CD4-positive, alpha-beta T cell (primary cell): ENCODE data around the gene BAIAP2. TPM values are rescaled to one million over a fixed set of nuclear protein-coding genes. Genes with fewer than 3 reads are reported as not detected.

Experiments used
- ATAC-seq: fragments of 200-7000 bp; cut with Tn5 transposase; one replicate; pipeline ENCODE4 v1.10.0; 2022; ENCODE audit warnings: mild to moderate bottlenecking; ENCODE audit not compliant: poor library complexity
- CTCF ChIA-PET: fragments of 350-600 bp; sonication (Branson Sonifier 250); formaldehyde crosslinking; loops from one replicate; lab custom pipeline; 2021; ENCODE audit warnings: antibody characterized with exemption, inconsistent platforms; lab: Charles Lee
- POLR2A ChIA-PET: fragments of 350-600 bp; sonication (Branson Sonifier 250); formaldehyde crosslinking; loops from one replicate; lab custom pipeline; 2021; ENCODE audit warnings: antibody characterized with exemption, inconsistent platforms; lab: Charles Lee
- DNase-seq, 14 experiments: peaks; one replicate each; pipeline ENCODE4 v3.0.0-alpha.2; 2013 to 2020; ENCODE audit warnings: mixed read lengths in 2 of 14
- H3K27ac ChIP-seq, 2 donors: one replicate each; pipeline versions ENCODE4 v1.5.1 to v1.7.0; 2013; ENCODE audit warnings: low read length in 2 of 2, low read depth in 1 of 2, mild to moderate bottlenecking in 1 of 2
- H3K27me3 ChIP-seq, 2 experiments: 1 replicate in 1 of 2; 2 replicates in 1 of 2; pipeline versions ENCODE4 v1.6.1 to v1.7.0; 2013; ENCODE audit warnings: low read length in 2 of 2, control low read depth in 1 of 2, mild to moderate bottlenecking in 1 of 2, moderate library complexity in 1 of 2; ENCODE audit not compliant: insufficient read depth in 2 of 2, control insufficient read depth in 1 of 2
- H3K36me3 ChIP-seq: one replicate; pipeline ENCODE4 v1.6.1; 2013; ENCODE audit warnings: low read length, control low read depth; ENCODE audit not compliant: insufficient read depth
- H3K4me1 ChIP-seq: one replicate; pipeline ENCODE4 v1.6.1; 2013; ENCODE audit warnings: low read length, control low read depth; ENCODE audit not compliant: insufficient read depth
- H3K4me3 ChIP-seq: one replicate; pipeline ENCODE4 v1.5.1; 2013; ENCODE audit warnings: mild to moderate bottlenecking, low read length, moderate library complexity
- H3K9me3 ChIP-seq, 2 experiments: 1 replicate in 1 of 2; 2 replicates in 1 of 2; pipeline versions ENCODE4 v1.6.1 to v1.7.0; 2013; ENCODE audit warnings: low read length in 2 of 2, mild to moderate bottlenecking in 2 of 2, control low read depth in 1 of 2, moderate library complexity in 1 of 2; ENCODE audit not compliant: control insufficient read depth in 1 of 2, insufficient read depth in 1 of 2
- H3K27ac Mint-ChIP-seq: one replicate; pipeline ENCODE4 v1.8.0; 2020; ENCODE audit warnings: mixed read lengths
- H3K27me3 Mint-ChIP-seq: one replicate; pipeline ENCODE4 v1.8.0; 2021; ENCODE audit warnings: mixed read lengths
- H3K36me3 Mint-ChIP-seq: one replicate; pipeline ENCODE4 v1.8.0; 2021; ENCODE audit warnings: low read depth, mixed read lengths
- H3K4me1 Mint-ChIP-seq: one replicate; pipeline ENCODE4 v1.8.0; 2021; ENCODE audit warnings: low read depth, mixed read lengths
- H3K4me3 Mint-ChIP-seq: one replicate; pipeline ENCODE4 v1.8.0; 2020; ENCODE audit warnings: mild to moderate bottlenecking, mixed read lengths
- H3K9me3 Mint-ChIP-seq: one replicate; pipeline ENCODE4 v1.8.0; 2020; ENCODE audit warnings: mixed read lengths
- CTCF ChIP-seq: fragments of 200-600 bp; IDR thresholded peaks from one replicate; pipeline ENCODE4 v1.8.0; 2022; ENCODE audit warnings: antibody characterized with exemption, mild to moderate bottlenecking
- intact Hi-C, 2 experiments: fragments of 100-400 bp; cut with DNase I in 1 of 2; cut with micrococcal nuclease in 1 of 2; formaldehyde crosslinking; loops; one replicate each; pipeline versions ENCODE4 v1.15.1 to v1.9.0; 2023 to 2025; cut with DNase I, micrococcal nuclease
- total RNA-seq, 174 experiments: library from RNA in 2 of 174; stranded (reverse) in 2 of 174; gene quantifications; one replicate each; pipeline ENCODE4 v1.2.3 and lab custom pipeline; 2021 to 2026

The BAIAP2 gene
- total RNA-seq, 2 experiments from 2014 or later, result 4.2 to 4.9 TPM

GRCh38 chr17:81071761-81072741 lies 37.1 kb downstream of the BAIAP2 start:
- Mint-ChIP-seq H3K4me3 (no peak overlapping the region), H3K27ac (no peak overlapping the region), H3K36me3 (no peaks in the 10 kb centered on the region), H3K9me3 (no peaks in the 10 kb centered on the region), H3K27me3 (no peaks in the 10 kb centered on the region), H3K4me1 (no peaks in the 10 kb centered on the region)
- Histone ChIP-seq H3K27me3 (no peaks in the 10 kb centered on the region), H3K27ac (no peak overlapping the region), H3K36me3 (no peaks in the 10 kb centered on the region), H3K4me3 (no peak overlapping the region), H3K4me1 (no peaks in the 10 kb centered on the region), H3K9me3 (no peaks in the 10 kb centered on the region)
- ChIA-PET CTCF (no interaction called here), POLR2A (no interaction called here)
- TF ChIP-seq CTCF, result no peak
- intact Hi-C loops, result no loop called here
- ATAC-seq (no peak), DNase-seq (no peak)

GRCh38 chr17:81073967-81074839 lies 39.3 kb downstream of the BAIAP2 start:
- no peaks in the 10 kb centered on the region for H3K36me3 Mint-ChIP-seq
- no peak for TF ChIP-seq CTCF
- no peaks in the 10 kb centered on the region for H3K4me1 Mint-ChIP-seq
- Histone ChIP-seq H3K27ac (no peak overlapping the region), H3K27me3 (no peaks in the 10 kb centered on the region), H3K4me3 (no peak overlapping the region), H3K36me3 (no peaks in the 10 kb centered on the region), H3K9me3 (no peaks in the 10 kb centered on the region), H3K4me1 (no peaks in the 10 kb centered on the region)
- H3K27me3 Mint-ChIP-seq, result no peaks in the 10 kb centered on the region
- intact Hi-C loops, result no loop called here
- ChIA-PET POLR2A (no interaction called here), CTCF (no interaction called here)
- DNase-seq (no peak), ATAC-seq (no peak)
- H3K27ac Mint-ChIP-seq, result no peak overlapping the region
- no peaks in the 10 kb centered on the region for H3K9me3 Mint-ChIP-seq
- H3K4me3 Mint-ChIP-seq, result no peak overlapping the region

GRCh38 chr17:81074875-81075274 lies 39.9 kb downstream of the BAIAP2 start:
- no peak for DNase-seq
- Histone ChIP-seq H3K9me3 (no peaks in the 10 kb centered on the region), H3K27ac (no peak overlapping the region), H3K4me3 (no peak overlapping the region), H3K36me3 (no peaks in the 10 kb centered on the region), H3K4me1 (no peaks in the 10 kb centered on the region), H3K27me3 (no peaks in the 10 kb centered on the region)
- H3K9me3 Mint-ChIP-seq, result no peaks in the 10 kb centered on the region
- ChIA-PET CTCF (no interaction called here), POLR2A (no interaction called here)
- no peaks in the 10 kb centered on the region for H3K27me3 Mint-ChIP-seq
- H3K36me3 Mint-ChIP-seq, result no peaks in the 10 kb centered on the region
- no peaks in the 10 kb centered on the region for H3K4me1 Mint-ChIP-seq
- intact Hi-C loops, result no loop called here
- TF ChIP-seq CTCF, result no peak
- ATAC-seq, result no peak
- no peak overlapping the region for H3K4me3 Mint-ChIP-seq
- no peak overlapping the region for H3K27ac Mint-ChIP-seq
